Mucosa of stomach (tissue), 1 donor: ENCODE data around the gene LAMB1.

Experiments used
- H3K27me3 ChIP-seq: one replicate; pipeline ENCODE4 v1.7.0; 2013; ENCODE audit warnings: mild to moderate bottlenecking, low read length; ENCODE audit not compliant: control insufficient read depth, insufficient read depth
- H3K36me3 ChIP-seq: one replicate; pipeline ENCODE4 v1.7.0; 2013; ENCODE audit warnings: low read length; ENCODE audit not compliant: control insufficient read depth, insufficient read depth
- H3K4me1 ChIP-seq: one replicate; pipeline ENCODE4 v1.7.0; 2013; ENCODE audit warnings: mild to moderate bottlenecking, low read length; ENCODE audit not compliant: control insufficient read depth, insufficient read depth
- H3K4me3 ChIP-seq: one replicate; pipeline ENCODE4 v1.7.0; 2013; ENCODE audit warnings: low read length
- H3K9ac ChIP-seq: one replicate; pipeline ENCODE4 v1.7.0; 2013; ENCODE audit warnings: mild to moderate bottlenecking, low read length, moderate library complexity
- H3K9me3 ChIP-seq: one replicate; pipeline ENCODE4 v1.7.0; 2013; ENCODE audit warnings: mild to moderate bottlenecking, low read length, moderate library complexity; ENCODE audit not compliant: control insufficient read depth
- donor health status: Pancreatic carcinoma.

Gene LAMB1

GRCh38 chr7:108016841-108017775 lies 14.1 kb upstream of the LAMB1 start:
- Histone ChIP-seq H3K9me3 (no peaks in the 10 kb centered on the region), H3K36me3 (no peaks in the 10 kb centered on the region), H3K9ac (no peak overlapping the region), H3K27me3 (no peaks in the 10 kb centered on the region), H3K4me1 (peaks cover 22% of the 10 kb centered on the region), H3K4me3 (no peak overlapping the region)

GRCh38 chr7:108015740-108016139 lies 12.8 kb upstream of the LAMB1 start:
- Histone ChIP-seq H3K4me3 (no peak overlapping the region), H3K36me3 (no peaks in the 10 kb centered on the region), H3K27me3 (no peaks in the 10 kb centered on the region), H3K9me3 (no peaks in the 10 kb centered on the region), H3K4me1 (peaks cover 28% of the 10 kb centered on the region), H3K9ac (no peak overlapping the region)

GRCh38 chr7:108014747-108015682 lies 12.1 kb upstream of the LAMB1 start:
- peaks cover 34% of the 10 kb centered on the region for H3K4me1 ChIP-seq
- no peak overlapping the region for H3K9ac ChIP-seq
- H3K27me3 ChIP-seq: no peaks in the 10 kb centered on the region
- no peaks in the 10 kb centered on the region for H3K9me3 ChIP-seq
- no peaks in the 10 kb centered on the region for H3K36me3 ChIP-seq
- no peak overlapping the region for H3K4me3 ChIP-seq

- Histone ChIP-seq H3K36me3 (no peaks in the 10 kb centered on the region), H3K4me1 (peaks cover 37% of the 10 kb centered on the region), H3K27me3 (no peaks in the 10 kb centered on the region), H3K4me3 (no peak overlapping the region), H3K9ac (no peak overlapping the region), H3K9me3 (no peaks in the 10 kb centered on the region)
Measured at GRCh38 chr7:108014215-108014614, 11.3 kb upstream of the LAMB1 start.

- Histone ChIP-seq H3K9me3 (no peaks in the 10 kb centered on the region), H3K36me3 (no peaks in the 10 kb centered on the region), H3K27me3 (no peaks in the 10 kb centered on the region), H3K4me1 (peaks cover 37% of the 10 kb centered on the region), H3K4me3 (no peak overlapping the region), H3K9ac (no peak overlapping the region)
Measured at GRCh38 chr7:108012499-108013430, 9.8 kb upstream of the LAMB1 start.

GRCh38 chr7:108010377-108010776 lies 7.4 kb upstream of the LAMB1 start:
- Histone ChIP-seq H3K9ac (no peak overlapping the region), H3K4me3 (no peak overlapping the region), H3K27me3 (no peaks in the 10 kb centered on the region), H3K4me1 (peaks cover 31% of the 10 kb centered on the region), H3K9me3 (no peaks in the 10 kb centered on the region), H3K36me3 (no peaks in the 10 kb centered on the region)

GRCh38 chr7:108009873-108010272 lies 6.9 kb upstream of the LAMB1 start:
- Histone ChIP-seq H3K4me3 (no peak overlapping the region), H3K4me1 (peaks cover 31% of the 10 kb centered on the region), H3K9me3 (no peaks in the 10 kb centered on the region), H3K9ac (no peak overlapping the region), H3K36me3 (no peaks in the 10 kb centered on the region), H3K27me3 (no peaks in the 10 kb centered on the region)

- H3K9me3 ChIP-seq: no peaks in the 10 kb centered on the region
- H3K27me3 ChIP-seq: no peaks in the 10 kb centered on the region
- no peak overlapping the region for H3K4me3 ChIP-seq
- H3K4me1 ChIP-seq: peaks cover 35% of the 10 kb centered on the region
- H3K9ac ChIP-seq: no peak overlapping the region
- no peaks in the 10 kb centered on the region for H3K36me3 ChIP-seq
Measured at GRCh38 chr7:108008827-108009226, 5.9 kb upstream of the LAMB1 start.

- Histone ChIP-seq H3K27me3 (no peaks in the 10 kb centered on the region), H3K36me3 (no peaks in the 10 kb centered on the region), H3K9ac (no peak overlapping the region), H3K4me1 (peaks cover 36% of the 10 kb centered on the region), H3K4me3 (no peak overlapping the region), H3K9me3 (no peaks in the 10 kb centered on the region)
Measured at GRCh38 chr7:108008240-108008639, 5.3 kb upstream of the LAMB1 start.

- no peak overlapping the region for H3K4me3 ChIP-seq
- H3K9ac ChIP-seq: no peak overlapping the region
- no peaks in the 10 kb centered on the region for H3K27me3 ChIP-seq
- peaks cover 33% of the 10 kb centered on the region for H3K4me1 ChIP-seq
- H3K9me3 ChIP-seq: no peaks in the 10 kb centered on the region
- H3K36me3 ChIP-seq: no peaks in the 10 kb centered on the region
Measured at GRCh38 chr7:108007762-108008161, 4.8 kb upstream of the LAMB1 start.

GRCh38 chr7:108007261-108007660 lies 4.3 kb upstream of the LAMB1 start:
- peaks cover 28% of the 10 kb centered on the region for H3K4me1 ChIP-seq

More at GRCh38 chr7:108007261-108007660, 4.3 kb upstream of the LAMB1 start:
- Histone ChIP-seq H3K36me3 (no peaks in the 10 kb centered on the region), H3K27me3 (no peaks in the 10 kb centered on the region), H3K9me3 (no peaks in the 10 kb centered on the region), H3K4me3 (no peak overlapping the region), H3K9ac (no peak overlapping the region)
